ENCODE measurements around the gene MFSD2B. TPM values are rescaled to one million over a fixed set of nuclear protein-coding genes. Genes with fewer than 3 reads are reported as not detected.

MFSD2B gene
- total RNA-seq, 1 donor from 2014 or later: 0.38 TPM

DNA sequence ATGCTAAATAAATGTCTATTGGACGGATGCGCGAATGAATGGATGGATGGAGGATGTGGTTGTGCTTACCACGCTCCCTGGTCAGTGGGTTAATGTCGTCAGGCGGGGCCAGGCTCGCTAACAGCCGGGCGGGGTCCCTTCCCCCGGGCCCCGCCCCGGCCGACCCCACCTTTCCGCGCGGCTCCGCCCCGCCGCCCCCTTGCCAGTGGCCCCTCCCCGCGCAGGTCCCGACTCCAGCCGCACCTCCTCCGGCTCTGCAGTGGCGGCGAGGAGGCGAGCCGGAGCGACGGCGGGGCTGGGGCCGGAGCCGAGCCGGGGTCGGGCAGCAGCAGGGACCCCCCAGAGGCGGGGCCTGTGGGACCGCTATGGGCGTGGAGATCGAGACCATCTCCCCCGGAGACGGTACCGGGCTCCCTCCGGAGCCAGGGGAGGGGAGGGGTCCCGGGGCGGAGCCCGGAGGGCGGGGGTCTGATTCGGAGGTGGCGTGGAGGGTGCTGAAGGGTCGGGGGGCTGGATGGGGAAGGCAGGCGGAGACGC, 39.7 kb downstream of the MFSD2B start, which contains the start of gene FKBP1B:
FKBP1B (plus strand) TSS at position 257 of the 537 bp plus-strand sequence; CDS start at position 366, 109 bp downstream.
- TF ChIP-seq CTCF (IDR thresholded peaks at IDR 0.05): no peak
- ATAC-seq (peak; percentile 78 to 83), DNase-seq (peak; percentile 71)
- peaks cover 30% of the 10 kb centered on the region for H3K4me1 ChIP-seq
- intact Hi-C loops (cut with DNase I): no loop called here
- no peaks in the 10 kb centered on the region for H3K36me3 ChIP-seq
- peak within 1 kb of the TSS; percentile 82 for H3K4me3 ChIP-seq
- no peaks in the 10 kb centered on the region for H3K27me3 ChIP-seq (ENCODE audit: low read depth)
- H3K9me3 ChIP-seq: no peaks in the 10 kb centered on the region
- peak within 1 kb of the TSS; percentile 72 for H3K27ac ChIP-seq

- peak; percentile 20 to 45 for ATAC-seq
- H3K4me1 ChIP-seq: peaks cover 30% of the 10 kb centered on the region
- no peaks in the 10 kb centered on the region for H3K36me3 ChIP-seq
- TF ChIP-seq CTCF (IDR thresholded peaks at IDR 0.05): no peak
- peak overlapping the region; percentile 72 for H3K27ac ChIP-seq
- H3K4me3 ChIP-seq: peak overlapping the region; percentile 82
- no peaks in the 10 kb centered on the region for H3K27me3 ChIP-seq (ENCODE audit: low read depth)
- DNase-seq: peak; percentile 55
- intact Hi-C loops (cut with DNase I): no loop called here
- no peaks in the 10 kb centered on the region for H3K9me3 ChIP-seq
Observed at GRCh38 chr2:24050041-24050979, 40.4 kb downstream of the MFSD2B start.

- Histone ChIP-seq H3K36me3 (no peaks in the 10 kb centered on the region), H3K9me3 (no peaks in the 10 kb centered on the region), H3K27me3 (ENCODE audit: low read depth) (no peaks in the 10 kb centered on the region), H3K4me1 (peaks cover 21% of the 10 kb centered on the region), H3K4me3 (no peak overlapping the region), H3K27ac (no peak overlapping the region)
- TF ChIP-seq CTCF (IDR thresholded peaks at IDR 0.05): no peak
- intact Hi-C loops (cut with DNase I): no loop called here
- ATAC-seq (no peak), DNase-seq (no peak)
Observed at GRCh38 chr2:24051833-24052232, 41.9 kb downstream of the MFSD2B start.

GRCh38 chr2:24052951-24053350, 43.1 kb downstream of the MFSD2B start:
- ATAC-seq: no peak
- no peak overlapping the region for H3K27ac ChIP-seq
- no peak overlapping the region for H3K4me3 ChIP-seq
- TF ChIP-seq CTCF (IDR thresholded peaks at IDR 0.05): no peak
- H3K4me1 ChIP-seq: peaks cover 17% of the 10 kb centered on the region
- no peak for DNase-seq
- no peaks in the 10 kb centered on the region for H3K27me3 ChIP-seq (ENCODE audit: low read depth)
- no peaks in the 10 kb centered on the region for H3K36me3 ChIP-seq
- no peaks in the 10 kb centered on the region for H3K9me3 ChIP-seq
- intact Hi-C loops (cut with DNase I): no loop called here

DNA sequence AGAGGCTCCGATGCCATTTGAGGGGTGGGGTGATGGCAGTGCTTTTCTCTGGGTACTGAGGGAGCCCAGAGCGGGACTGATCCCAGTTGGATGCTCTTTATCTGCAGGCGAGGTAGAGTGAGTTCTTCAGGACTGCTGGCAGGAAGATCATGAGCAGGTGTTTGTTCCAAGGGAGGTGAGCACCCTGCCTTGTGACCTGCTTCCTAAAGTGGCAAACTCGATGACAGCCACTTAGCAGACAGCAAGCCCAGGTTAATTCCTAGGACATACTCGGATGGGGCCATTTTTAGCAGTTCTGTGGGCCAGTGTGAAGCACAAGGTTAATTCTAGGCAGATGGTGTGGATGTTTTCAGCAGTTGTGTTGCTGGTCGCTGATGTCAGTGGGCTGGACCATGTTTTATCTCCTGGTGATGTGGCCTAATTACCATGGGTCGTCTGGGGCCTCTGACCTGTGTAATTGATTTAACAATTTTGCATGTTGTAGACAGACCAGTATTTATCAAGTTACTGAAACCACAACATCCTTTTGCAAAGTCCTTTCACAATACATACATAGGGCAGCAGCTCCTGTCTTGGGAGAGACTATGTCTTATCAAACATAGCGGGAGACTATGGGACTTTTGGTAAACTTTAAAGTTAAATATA, 44.6 kb downstream of the MFSD2B start:
- no peak for DNase-seq
- Histone ChIP-seq H3K9me3 (no peaks in the 10 kb centered on the region), H3K36me3 (no peaks in the 10 kb centered on the region), H3K27me3 (ENCODE audit: low read depth) (no peaks in the 10 kb centered on the region), H3K4me1 (peaks cover 7% of the 10 kb centered on the region), H3K4me3 (no peak overlapping the region), H3K27ac (no peak overlapping the region)
- TF ChIP-seq CTCF (IDR thresholded peaks at IDR 0.05): no peak
- intact Hi-C loops (cut with DNase I): no loop called here
- no peak for ATAC-seq

All from lower lobe of right lung (tissue), 2 donors.